BE2C (cell line): ENCODE results near the gene NRF1.
A peak's percentile ranks its signal among the peaks of the same experiment; 100 is the strongest.

ENCODE experiments used
- DNase-seq: peaks from one replicate; pipeline ENCODE4 v3.0.0-alpha.2; 2020
- H3K27me3 ChIP-seq: fragments of 250-450 bp; sonication (Bioruptor Pico); 2 replicates; pipeline ENCODE4 v1.5.1; 2020; ENCODE audit warnings: mild to moderate bottlenecking
- H3K36me3 ChIP-seq: fragments of 250-450 bp; sonication (Bioruptor Pico); 2 replicates; pipeline ENCODE4 v1.5.1; 2020; ENCODE audit warnings: mild to moderate bottlenecking
- H3K4me1 ChIP-seq: fragments of 250-450 bp; sonication (Bioruptor Pico); 2 replicates; pipeline ENCODE4 v1.5.1; 2020
- H3K4me3 ChIP-seq: 2 replicates; pipeline ENCODE4 v1.5.1; 2011; ENCODE audit warnings: low read depth, low read length
- H3K9me3 ChIP-seq: fragments of 250-450 bp; sonication (Bioruptor Pico); 2 replicates; pipeline ENCODE4 v1.5.1; 2020
- CTCF ChIP-seq: IDR thresholded peaks from 2 replicates; pipeline ENCODE4 v1.5.1; 2012; ENCODE audit warnings: mild to moderate bottlenecking, low read depth, low read length

Gene NRF1

GRCh38 chr7:129612112-129613015 lies 844 bp downstream of the NRF1 start:
- TF ChIP-seq CTCF: peak; percentile 78
- Histone ChIP-seq H3K4me1 (0 out of 2 replicates have a peak, but pooled peaks cover 4% of the 10 kb centered on the region), H3K9me3 (no peaks in the 10 kb centered on the region), H3K27me3 (no peaks in the 10 kb centered on the region), H3K36me3 (peaks cover 22% of the 10 kb centered on the region), H3K4me3 (peak overlapping the region; percentile 84)
- DNase-seq: peak; percentile 43

- DNase-seq: no peak
- TF ChIP-seq CTCF: no peak
- H3K9me3 ChIP-seq: no peaks in the 10 kb centered on the region
- H3K36me3 ChIP-seq: peaks cover 22% of the 10 kb centered on the region
- peak overlapping the region; percentile 84 for H3K4me3 ChIP-seq
- 0 out of 2 replicates have a peak, but pooled peaks cover 4% of the 10 kb centered on the region for H3K4me1 ChIP-seq
- H3K27me3 ChIP-seq: no peaks in the 10 kb centered on the region
Measured at GRCh38 chr7:129613016-129613337, 1.5 kb downstream of the NRF1 start.

GRCh38 chr7:129615018-129615417 lies 3.5 kb downstream of the NRF1 start:
- no peak overlapping the region for H3K4me3 ChIP-seq

GRCh38 chr7:129616530-129616929 lies 5.0 kb downstream of the NRF1 start:
- Histone ChIP-seq H3K9me3 (no peaks in the 10 kb centered on the region), H3K27me3 (no peaks in the 10 kb centered on the region), H3K4me1 (no peaks in the 10 kb centered on the region; the same call in 1 of the 2 replicates), H3K4me3 (no peak overlapping the region), H3K36me3 (no peaks in the 10 kb centered on the region; the same call in 1 of the 2 replicates)
- no peak for DNase-seq
- TF ChIP-seq CTCF: no peak

More at GRCh38 chr7:129615018-129615417, 3.5 kb downstream of the NRF1 start:
- no peak for TF ChIP-seq CTCF
- DNase-seq: no peak
- H3K4me1 ChIP-seq: 0 out of 2 replicates have a peak, but pooled peaks cover 4% of the 10 kb centered on the region
- H3K27me3 ChIP-seq: no peaks in the 10 kb centered on the region
- H3K36me3 ChIP-seq: peaks cover 4% of the 10 kb centered on the region
- no peaks in the 10 kb centered on the region for H3K9me3 ChIP-seq

GRCh38 chr7:129617178-129617577 lies 5.7 kb downstream of the NRF1 start:
- Histone ChIP-seq H3K4me1 (no peaks in the 10 kb centered on the region; the same call in 1 of the 2 replicates), H3K4me3 (no peak overlapping the region), H3K36me3 (no peaks in the 10 kb centered on the region; the same call in 1 of the 2 replicates), H3K27me3 (no peaks in the 10 kb centered on the region), H3K9me3 (no peaks in the 10 kb centered on the region)
- DNase-seq: no peak
- no peak for TF ChIP-seq CTCF

GRCh38 chr7:129617652-129618051 lies 6.1 kb downstream of the NRF1 start:
- Histone ChIP-seq H3K4me1 (no peaks in the 10 kb centered on the region; the same call in 1 of the 2 replicates), H3K4me3 (no peak overlapping the region), H3K9me3 (no peaks in the 10 kb centered on the region), H3K36me3 (no peaks in the 10 kb centered on the region), H3K27me3 (no peaks in the 10 kb centered on the region)
- TF ChIP-seq CTCF: no peak
- DNase-seq: no peak
